ENCODE measurements around the gene SEZ6L2.
"Not testable (repeated sequence)": the region's sequence is repeated elsewhere in the genome, so short reads cannot be mapped to it uniquely, and the experiment has no call there.

The SEZ6L2 gene

GRCh38 chr16:29891525-29892457 is 7.6 kb downstream of the SEZ6L2 start:
- FAIRE-seq: no peak
- no peak for DNase-seq (ENCODE audit: insufficient read length, low spot score)

GRCh38 chr16:29889372-29889771 is 10.0 kb downstream of the SEZ6L2 start:
- not testable (repeated sequence) for FAIRE-seq; DNase-seq (ENCODE audit: insufficient read length, low spot score)

DNA sequence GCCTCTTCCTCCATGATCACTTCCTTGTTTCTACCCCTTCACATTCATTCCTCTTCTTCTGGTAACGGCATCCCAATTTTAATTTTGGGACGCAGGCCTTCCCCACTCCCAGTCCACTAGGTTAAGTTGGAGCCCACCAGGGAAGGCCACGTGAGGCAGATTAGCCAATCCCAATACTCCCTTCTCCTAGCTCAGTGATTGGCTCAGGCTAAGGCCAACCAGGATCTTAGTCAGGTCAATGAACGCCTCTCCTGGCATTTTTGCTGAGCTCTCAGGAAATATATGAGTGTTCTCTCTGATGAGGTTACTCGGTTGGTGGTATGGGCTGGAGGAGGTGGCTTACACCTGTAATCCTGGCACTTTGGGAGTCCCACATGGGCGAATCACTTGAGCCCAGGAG is 15.4 kb downstream of the SEZ6L2 start:
- no peak for DNase-seq (ENCODE audit: insufficient read length, low spot score)
- FAIRE-seq: no peak

GRCh38 chr16:29881050-29881449 is 18.3 kb downstream of the SEZ6L2 start:
- FAIRE-seq (no peak), DNase-seq (ENCODE audit: insufficient read length, low spot score) (no peak)

GRCh38 chr16:29878172-29878571 is 21.2 kb downstream of the SEZ6L2 start:
- FAIRE-seq: no peak
- no peak for DNase-seq (ENCODE audit: insufficient read length, low spot score)

- no peak for DNase-seq (ENCODE audit: insufficient read length, low spot score)
- no peak for FAIRE-seq
These were observed 21.9 kb downstream of the SEZ6L2 start for GRCh38 chr16:29877266-29877961.

DNA sequence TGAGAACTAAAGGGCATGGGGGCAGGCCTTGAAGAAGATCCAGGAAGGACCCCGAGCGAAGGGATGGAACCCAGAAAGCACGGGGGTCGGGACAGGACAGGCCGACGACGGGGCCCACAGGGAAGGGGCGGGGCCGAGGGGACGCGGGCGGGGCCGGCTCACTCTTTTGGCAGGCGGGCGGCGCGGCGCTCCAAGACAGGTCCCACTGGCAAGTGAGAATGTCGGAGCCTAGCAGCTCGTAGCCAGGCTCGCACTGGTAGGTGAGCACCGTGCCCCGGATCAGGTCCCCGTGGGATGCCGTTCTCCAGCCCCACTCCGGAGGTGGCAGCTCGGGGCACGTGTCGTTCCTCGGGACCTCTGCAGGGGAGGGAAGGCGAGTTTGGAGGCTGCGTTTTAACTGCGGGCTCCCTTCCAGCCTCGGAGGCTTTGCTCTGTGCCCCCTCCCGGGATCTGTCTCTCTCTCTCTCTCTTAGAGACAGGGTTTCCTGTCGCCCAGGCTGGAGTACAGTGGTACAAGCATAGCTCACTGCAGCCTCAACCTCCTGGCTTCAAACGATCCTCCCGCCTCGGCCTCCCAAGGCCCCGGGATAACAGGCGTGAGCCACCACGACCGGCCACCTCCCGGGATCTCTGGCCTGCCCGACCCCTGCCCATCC is 22.6 kb downstream of the SEZ6L2 start:
- no peak for DNase-seq (ENCODE audit: insufficient read length, low spot score)

DNA sequence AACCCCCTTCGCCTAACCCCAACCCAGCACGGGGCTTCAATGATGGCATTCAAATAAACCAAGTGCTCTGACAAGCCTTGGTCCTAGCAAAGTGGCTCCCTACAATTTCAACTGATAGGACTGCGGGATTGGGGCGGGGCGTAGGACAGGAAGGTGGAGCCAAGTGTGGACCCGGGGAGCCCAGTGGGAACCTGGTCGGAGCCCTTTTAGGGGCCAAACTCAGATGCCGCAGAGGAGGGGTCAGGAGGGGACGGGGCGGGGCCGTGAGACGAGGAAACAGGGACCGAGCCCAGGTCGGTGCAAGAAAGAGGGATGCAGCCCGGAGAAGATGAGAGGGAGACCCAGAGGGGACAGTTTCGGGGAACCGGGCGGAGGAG is 23.1 kb downstream of the SEZ6L2 start:
- no peak for DNase-seq (ENCODE audit: insufficient read length, low spot score)
- FAIRE-seq: no peak

More for the DNA sequence above, 22.6 kb downstream of the SEZ6L2 start:
- FAIRE-seq: no peak

GRCh38 chr16:29875206-29875605 is 24.1 kb downstream of the SEZ6L2 start:
- FAIRE-seq (no peak), DNase-seq (ENCODE audit: insufficient read length, low spot score) (no peak)

- no peak for DNase-seq (ENCODE audit: insufficient read length, low spot score)
- no peak for FAIRE-seq
These were observed 26.0 kb downstream of the SEZ6L2 start for GRCh38 chr16:29873319-29873718.

- DNase-seq (ENCODE audit: insufficient read length, low spot score) (no peak), FAIRE-seq (no peak)
These were observed 27.4 kb downstream of the SEZ6L2 start for GRCh38 chr16:29871822-29872546.

- FAIRE-seq; DNase-seq (ENCODE audit: insufficient read length, low spot score): not testable (repeated sequence)
These were observed 30.3 kb downstream of the SEZ6L2 start for GRCh38 chr16:29869067-29869466.

GRCh38 chr16:29868396-29869009 is 30.8 kb downstream of the SEZ6L2 start:
- DNase-seq (ENCODE audit: insufficient read length, low spot score) (no peak), FAIRE-seq (no peak)

DNA sequence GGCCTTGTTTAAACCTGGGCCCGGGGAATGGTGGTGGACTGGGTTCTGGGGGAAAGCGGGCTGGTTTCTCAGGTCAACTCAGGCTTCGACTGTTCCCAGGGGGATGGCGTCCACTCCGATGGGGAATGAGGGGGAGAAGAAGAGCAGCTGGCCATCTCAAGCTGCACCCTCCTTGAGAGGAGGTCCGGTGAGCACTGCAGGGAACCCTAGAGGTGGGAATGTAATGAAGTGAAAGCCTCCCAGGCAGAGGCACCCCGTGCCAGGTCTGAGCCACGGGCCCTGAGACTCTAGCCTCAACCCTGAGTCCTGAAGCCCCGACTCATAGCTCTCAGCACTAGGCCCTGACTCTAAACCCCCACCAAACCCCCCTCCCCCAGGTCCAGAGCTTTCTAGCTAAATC is 35.1 kb downstream of the SEZ6L2 start:
- DNase-seq (ENCODE audit: insufficient read length, low spot score) (no peak), FAIRE-seq (no peak)

DNA sequence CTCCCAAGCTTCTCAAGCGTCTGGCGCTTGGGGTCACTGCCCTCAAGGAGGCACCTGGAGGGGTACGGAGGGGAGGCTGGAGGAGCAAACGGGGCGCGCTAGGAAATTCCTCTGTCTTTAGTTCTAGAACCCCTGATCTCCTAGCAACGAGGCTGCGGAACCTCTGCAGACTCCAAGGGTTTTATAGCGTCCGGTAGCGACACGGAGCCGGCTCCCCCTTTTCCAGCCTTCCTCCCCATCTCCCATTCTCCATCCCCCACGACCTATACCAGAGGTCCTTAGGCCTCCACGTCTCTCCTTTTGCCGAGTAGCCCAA is 35.7 kb downstream of the SEZ6L2 start:
- no peak for DNase-seq (ENCODE audit: insufficient read length, low spot score)
- FAIRE-seq: no peak

GRCh38 chr16:29862884-29863668 is 36.3 kb downstream of the SEZ6L2 start, which contains the start of gene CDIPT:
TSS of gene CDIPT (minus strand) at chr16:29863226. CDS start at chr16:29862857, 369 bp downstream.
- peak; percentile 36 for FAIRE-seq
- DNase-seq (ENCODE audit: insufficient read length, low spot score): peak; percentile 91

DNA sequence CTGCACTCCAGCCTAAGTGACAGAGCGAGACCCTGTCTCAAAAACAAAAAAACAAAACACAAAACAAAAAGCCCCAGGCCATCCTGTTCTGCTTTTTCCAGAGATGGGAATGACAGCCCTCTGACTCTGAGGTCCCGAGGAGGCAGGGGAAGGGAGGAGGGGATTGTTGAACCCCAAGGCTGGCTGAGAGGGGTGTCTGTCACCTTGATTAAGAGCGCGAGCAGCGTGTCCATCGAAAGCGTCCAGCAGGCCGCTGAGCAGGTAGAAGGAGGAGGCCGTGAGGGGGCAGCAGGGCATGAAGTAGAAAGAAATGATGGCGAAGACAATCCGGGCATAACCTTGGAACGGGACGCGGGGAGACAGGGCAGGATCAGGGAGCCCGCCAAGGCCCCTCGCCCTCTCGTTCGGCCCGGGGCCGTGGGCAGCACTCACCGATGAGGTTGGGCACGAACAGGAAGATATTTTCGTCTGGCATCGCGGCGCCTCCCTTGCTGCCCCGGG is 36.9 kb downstream of the SEZ6L2 start:
- DNase-seq (ENCODE audit: insufficient read length, low spot score): peak; percentile 33

GRCh38 chr16:29860218-29860617 is 39.1 kb downstream of the SEZ6L2 start:
- DNase-seq (ENCODE audit: insufficient read length, low spot score): no peak

More for the DNA sequence above, 36.9 kb downstream of the SEZ6L2 start:
- FAIRE-seq: no peak

DNA sequence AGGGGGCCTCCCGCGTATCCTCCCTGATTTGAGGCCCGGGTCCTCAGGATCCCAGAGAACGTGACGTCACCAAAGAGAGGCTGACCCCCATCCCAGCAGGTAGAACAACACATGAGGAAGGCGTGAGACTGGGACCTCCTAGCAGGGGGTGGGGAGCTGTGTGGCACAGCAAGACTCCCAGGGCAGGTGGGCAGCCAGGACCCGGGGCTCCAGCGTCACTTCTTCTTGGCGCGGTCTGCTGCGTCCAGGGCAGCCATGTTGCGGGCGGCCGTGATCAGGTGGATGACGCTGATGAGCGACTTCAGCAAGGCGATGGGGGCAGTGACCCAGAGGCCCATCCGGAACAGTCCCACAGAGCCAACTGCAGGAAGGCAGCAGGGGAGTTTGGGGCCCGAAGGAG is 40.4 kb downstream of the SEZ6L2 start:
- DNase-seq (ENCODE audit: insufficient read length, low spot score): no peak
- FAIRE-seq: no peak

More at GRCh38 chr16:29860218-29860617, 39.1 kb downstream of the SEZ6L2 start:
- FAIRE-seq: no peak

Data from HTR-8/SVneo (cell line).